Measurements from ENCODE around the gene PEMT. TPM values are rescaled to one million over a fixed set of nuclear protein-coding genes. Genes with fewer than 3 reads are reported as not detected.

The PEMT gene
- polyA plus RNA-seq, 1 donor = 25.7 TPM

- no peak overlapping the region for H3K4me3 ChIP-seq (ENCODE audit: low read length)
- DNase-seq = no peak
- H3K4me1 ChIP-seq (ENCODE audit: control insufficient read depth, insufficient read depth, low read length) = peaks cover under 1% of the 10 kb centered on the region
- peaks cover 32% of the 10 kb centered on the region for H3K36me3 ChIP-seq (ENCODE audit: control insufficient read depth, insufficient read depth, low read length)
- no CpG with 5 or more reads among the region's 6 CpGs for WGBS (ENCODE audit: insufficient coverage, low lambda C conversion rate)
- H3K9me3 ChIP-seq (ENCODE audit: control insufficient read depth, low read depth, low read length) = peaks cover 4% of the 10 kb centered on the region
- H3K27ac ChIP-seq (ENCODE audit: low read length) = no peak overlapping the region
- H3K27me3 ChIP-seq (ENCODE audit: control insufficient read depth, insufficient read depth, low read length) = no peaks in the 10 kb centered on the region
Measured at GRCh38 chr17:17485420-17485819, 106.1 kb downstream of the PEMT start.

- Histone ChIP-seq H3K4me1 (ENCODE audit: control insufficient read depth, insufficient read depth, low read length) (peaks cover 6% of the 10 kb centered on the region), H3K27ac (ENCODE audit: low read length) (no peak overlapping the region), H3K36me3 (ENCODE audit: control insufficient read depth, insufficient read depth, low read length) (peaks cover 33% of the 10 kb centered on the region), H3K27me3 (ENCODE audit: control insufficient read depth, insufficient read depth, low read length) (no peaks in the 10 kb centered on the region), H3K9me3 (ENCODE audit: control insufficient read depth, low read depth, low read length) (peaks cover 4% of the 10 kb centered on the region), H3K4me3 (ENCODE audit: low read length) (no peak overlapping the region)
- WGBS (ENCODE audit: insufficient coverage, low lambda C conversion rate) = 100% methylated on average over 3 of the region's 12 CpGs
- no peak for DNase-seq
Measured at GRCh38 chr17:17484451-17484899, 107.0 kb downstream of the PEMT start.

GRCh38 chr17:17481860-17482259 lies 109.6 kb downstream of the PEMT start:
- no peaks in the 10 kb centered on the region for H3K27me3 ChIP-seq (ENCODE audit: control insufficient read depth, insufficient read depth, low read length)
- H3K27ac ChIP-seq (ENCODE audit: low read length) = no peak overlapping the region
- H3K4me1 ChIP-seq (ENCODE audit: control insufficient read depth, insufficient read depth, low read length) = peaks cover 21% of the 10 kb centered on the region
- WGBS (ENCODE audit: insufficient coverage, low lambda C conversion rate) = 100% methylated on average over 1 of the region's 5 CpGs
- no peak overlapping the region for H3K4me3 ChIP-seq (ENCODE audit: low read length)
- DNase-seq = no peak
- H3K36me3 ChIP-seq (ENCODE audit: control insufficient read depth, insufficient read depth, low read length) = peaks cover 28% of the 10 kb centered on the region
- H3K9me3 ChIP-seq (ENCODE audit: control insufficient read depth, low read depth, low read length) = peaks cover 4% of the 10 kb centered on the region

GRCh38 chr17:17480593-17481148 lies 110.8 kb downstream of the PEMT start:
- 75% methylated on average over 2 of the region's 6 CpGs for WGBS (ENCODE audit: insufficient coverage, low lambda C conversion rate)
- peaks cover 24% of the 10 kb centered on the region for H3K36me3 ChIP-seq (ENCODE audit: control insufficient read depth, insufficient read depth, low read length)
- no peak for DNase-seq
- no peak overlapping the region for H3K4me3 ChIP-seq (ENCODE audit: low read length)
- no peaks in the 10 kb centered on the region for H3K9me3 ChIP-seq (ENCODE audit: control insufficient read depth, low read depth, low read length)
- H3K4me1 ChIP-seq (ENCODE audit: control insufficient read depth, insufficient read depth, low read length) = peaks cover 21% of the 10 kb centered on the region
- H3K27ac ChIP-seq (ENCODE audit: low read length) = no peak overlapping the region
- H3K27me3 ChIP-seq (ENCODE audit: control insufficient read depth, insufficient read depth, low read length) = no peaks in the 10 kb centered on the region

GRCh38 chr17:17479209-17479608 lies 112.3 kb downstream of the PEMT start:
- peaks cover 21% of the 10 kb centered on the region for H3K4me1 ChIP-seq (ENCODE audit: control insufficient read depth, insufficient read depth, low read length)
- H3K36me3 ChIP-seq (ENCODE audit: control insufficient read depth, insufficient read depth, low read length) = peaks cover 16% of the 10 kb centered on the region
- H3K4me3 ChIP-seq (ENCODE audit: low read length) = no peak overlapping the region
- DNase-seq = no peak
- H3K9me3 ChIP-seq (ENCODE audit: control insufficient read depth, low read depth, low read length) = no peaks in the 10 kb centered on the region
- WGBS (ENCODE audit: insufficient coverage, low lambda C conversion rate) = no CpG with 5 or more reads among the region's 3 CpGs
- no peaks in the 10 kb centered on the region for H3K27me3 ChIP-seq (ENCODE audit: control insufficient read depth, insufficient read depth, low read length)
- no peak overlapping the region for H3K27ac ChIP-seq (ENCODE audit: low read length)

- Histone ChIP-seq H3K27me3 (ENCODE audit: control insufficient read depth, insufficient read depth, low read length) (no peaks in the 10 kb centered on the region), H3K27ac (ENCODE audit: low read length) (peak within 1 kb of the TSS; percentile 91), H3K4me1 (ENCODE audit: control insufficient read depth, insufficient read depth, low read length) (peaks cover 21% of the 10 kb centered on the region), H3K4me3 (ENCODE audit: low read length) (peak within 1 kb of the TSS; percentile 66), H3K9me3 (ENCODE audit: control insufficient read depth, low read depth, low read length) (no peaks in the 10 kb centered on the region), H3K36me3 (ENCODE audit: control insufficient read depth, insufficient read depth, low read length) (peaks cover 12% of the 10 kb centered on the region)
- WGBS (ENCODE audit: insufficient coverage, low lambda C conversion rate) = no CpG with 5 or more reads among the region's 47 CpGs
- peak; percentile 92 to 93 for DNase-seq
Measured at GRCh38 chr17:17476865-17477467, 114.5 kb downstream of the PEMT start, which contains the start of gene MED9. TSS of gene MED9 (plus strand) at chr17:17477000. CDS start at chr17:17477042, 42 bp downstream.

GRCh38 chr17:17474341-17474740 lies 117.2 kb downstream of the PEMT start:
- Histone ChIP-seq H3K27ac (ENCODE audit: low read length) (no peak overlapping the region), H3K4me1 (ENCODE audit: control insufficient read depth, insufficient read depth, low read length) (peaks cover 14% of the 10 kb centered on the region), H3K9me3 (ENCODE audit: control insufficient read depth, low read depth, low read length) (no peaks in the 10 kb centered on the region), H3K4me3 (ENCODE audit: low read length) (no peak overlapping the region), H3K36me3 (ENCODE audit: control insufficient read depth, insufficient read depth, low read length) (no peaks in the 10 kb centered on the region), H3K27me3 (ENCODE audit: control insufficient read depth, insufficient read depth, low read length) (peaks cover 2% of the 10 kb centered on the region)
- no CpG with 5 or more reads among the region's 7 CpGs for WGBS (ENCODE audit: insufficient coverage, low lambda C conversion rate)
- DNase-seq = no peak

- no peaks in the 10 kb centered on the region for H3K36me3 ChIP-seq (ENCODE audit: control insufficient read depth, insufficient read depth, low read length)
Measured at GRCh38 chr17:17472333-17472920, 119.1 kb downstream of the PEMT start.

GRCh38 chr17:17469996-17470395 lies 121.5 kb downstream of the PEMT start:
- no CpG with 5 or more reads among the region's 3 CpGs for WGBS (ENCODE audit: insufficient coverage, low lambda C conversion rate)
- Histone ChIP-seq H3K4me3 (ENCODE audit: low read length) (no peak overlapping the region), H3K9me3 (ENCODE audit: control insufficient read depth, low read depth, low read length) (no peaks in the 10 kb centered on the region), H3K27me3 (ENCODE audit: control insufficient read depth, insufficient read depth, low read length) (peaks cover 2% of the 10 kb centered on the region), H3K36me3 (ENCODE audit: control insufficient read depth, insufficient read depth, low read length) (no peaks in the 10 kb centered on the region), H3K27ac (ENCODE audit: low read length) (no peak overlapping the region), H3K4me1 (ENCODE audit: control insufficient read depth, insufficient read depth, low read length) (peaks cover 15% of the 10 kb centered on the region)
- DNase-seq = no peak

More at GRCh38 chr17:17472333-17472920, 119.1 kb downstream of the PEMT start:
- H3K9me3 ChIP-seq (ENCODE audit: control insufficient read depth, low read depth, low read length) = no peaks in the 10 kb centered on the region
- peaks cover 2% of the 10 kb centered on the region for H3K27me3 ChIP-seq (ENCODE audit: control insufficient read depth, insufficient read depth, low read length)
- WGBS (ENCODE audit: insufficient coverage, low lambda C conversion rate) = 75% methylated on average over 2 of the region's 8 CpGs
- H3K4me3 ChIP-seq (ENCODE audit: low read length) = no peak overlapping the region
- no peak for DNase-seq
- H3K27ac ChIP-seq (ENCODE audit: low read length) = no peak overlapping the region
- peaks cover 9% of the 10 kb centered on the region for H3K4me1 ChIP-seq (ENCODE audit: control insufficient read depth, insufficient read depth, low read length)

- H3K36me3 ChIP-seq (ENCODE audit: control insufficient read depth, insufficient read depth, low read length) = no peaks in the 10 kb centered on the region
- no peak for DNase-seq
- no peaks in the 10 kb centered on the region for H3K9me3 ChIP-seq (ENCODE audit: control insufficient read depth, low read depth, low read length)
- peaks cover 15% of the 10 kb centered on the region for H3K4me1 ChIP-seq (ENCODE audit: control insufficient read depth, insufficient read depth, low read length)
- H3K27me3 ChIP-seq (ENCODE audit: control insufficient read depth, insufficient read depth, low read length) = peaks cover 2% of the 10 kb centered on the region
- WGBS (ENCODE audit: insufficient coverage, low lambda C conversion rate) = no CpG with 5 or more reads among the region's 4 CpGs
- H3K27ac ChIP-seq (ENCODE audit: low read length) = no peak overlapping the region
- H3K4me3 ChIP-seq (ENCODE audit: low read length) = no peak overlapping the region
Measured at GRCh38 chr17:17469358-17469757, 122.2 kb downstream of the PEMT start.
